GM21576 (cell line): ENCODE data around the gene SPATC1L.
"Not testable (repeated sequence)": the region's sequence is repeated elsewhere in the genome, so short reads cannot be mapped to it uniquely, and the experiment has no call there.

Source experiments
- ATAC-seq: cut with Tn5 transposase; IDR thresholded peaks from one replicate; pipeline ENCODE4 v1.9.1; 2021; ENCODE audit warnings: mild to moderate bottlenecking, moderate library complexity; ENCODE audit not compliant: unreplicated experiment

SPATC1L gene

GRCh38 chr21:46183910-46184624, at the start of gene SPATC1L:
TSS of gene SPATC1L (minus strand) at chr21:46184459. CDS start at chr21:46182816, 1,643 bp downstream.
- no peak for ATAC-seq

DNA sequence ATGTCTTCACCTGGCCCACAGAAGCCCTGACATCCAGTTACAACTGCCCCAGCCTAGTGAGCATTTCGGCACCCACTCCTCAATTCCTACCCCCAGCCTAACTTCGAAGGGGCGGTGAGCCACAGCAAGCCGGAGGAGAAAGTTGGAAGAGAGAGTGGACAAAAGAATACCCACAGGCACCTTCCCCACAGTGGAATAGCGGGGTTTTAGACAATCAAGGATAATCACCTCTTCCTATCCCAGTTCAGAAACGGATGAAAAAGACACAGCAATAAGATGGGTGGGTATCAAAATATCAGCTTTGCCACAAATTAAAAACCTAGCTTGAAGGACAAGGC, 45.6 kb upstream of the SPATC1L start:
- ATAC-seq: no peak

DNA sequence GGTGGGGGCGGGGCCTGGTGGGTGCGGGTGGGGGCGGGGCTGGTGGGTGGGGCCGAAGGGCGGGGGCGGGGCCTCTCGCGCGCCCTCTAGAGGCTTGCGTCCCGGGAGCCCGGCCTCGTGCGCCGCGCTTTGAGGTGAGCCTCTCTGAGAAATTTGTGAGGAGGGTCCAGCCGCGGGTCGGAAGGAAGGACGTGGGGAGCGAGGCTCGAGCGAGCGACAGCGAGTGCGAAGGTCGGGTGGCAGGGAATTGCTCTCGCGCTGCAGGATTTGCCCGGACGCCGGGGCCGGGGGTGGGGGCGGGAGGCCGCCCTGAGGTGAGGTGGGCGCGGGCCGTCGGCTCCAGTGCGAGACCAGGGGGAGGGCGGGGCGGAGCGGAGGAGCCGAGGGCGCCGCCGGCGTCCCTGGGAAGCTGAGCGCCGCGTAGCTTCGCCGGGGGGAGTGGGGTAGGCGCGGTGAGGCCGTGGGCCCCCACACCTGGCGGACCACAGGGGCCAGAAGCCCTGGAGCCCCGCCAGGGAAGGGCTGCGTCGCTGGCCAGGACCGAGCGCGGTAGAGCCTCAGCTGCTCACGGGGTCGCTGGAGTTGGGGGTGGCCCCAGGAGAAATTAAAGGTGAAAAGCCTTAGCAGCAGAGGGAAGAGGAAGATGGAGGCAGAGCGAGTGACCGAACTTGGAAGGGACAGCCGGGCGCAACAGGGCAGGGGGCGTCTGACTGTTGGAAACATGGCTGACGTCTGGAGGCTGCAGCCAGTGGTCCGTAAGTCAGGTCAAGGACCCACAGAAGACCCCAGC, 45.1 kb upstream of the SPATC1L start:
- ATAC-seq: peak; percentile 23

DNA sequence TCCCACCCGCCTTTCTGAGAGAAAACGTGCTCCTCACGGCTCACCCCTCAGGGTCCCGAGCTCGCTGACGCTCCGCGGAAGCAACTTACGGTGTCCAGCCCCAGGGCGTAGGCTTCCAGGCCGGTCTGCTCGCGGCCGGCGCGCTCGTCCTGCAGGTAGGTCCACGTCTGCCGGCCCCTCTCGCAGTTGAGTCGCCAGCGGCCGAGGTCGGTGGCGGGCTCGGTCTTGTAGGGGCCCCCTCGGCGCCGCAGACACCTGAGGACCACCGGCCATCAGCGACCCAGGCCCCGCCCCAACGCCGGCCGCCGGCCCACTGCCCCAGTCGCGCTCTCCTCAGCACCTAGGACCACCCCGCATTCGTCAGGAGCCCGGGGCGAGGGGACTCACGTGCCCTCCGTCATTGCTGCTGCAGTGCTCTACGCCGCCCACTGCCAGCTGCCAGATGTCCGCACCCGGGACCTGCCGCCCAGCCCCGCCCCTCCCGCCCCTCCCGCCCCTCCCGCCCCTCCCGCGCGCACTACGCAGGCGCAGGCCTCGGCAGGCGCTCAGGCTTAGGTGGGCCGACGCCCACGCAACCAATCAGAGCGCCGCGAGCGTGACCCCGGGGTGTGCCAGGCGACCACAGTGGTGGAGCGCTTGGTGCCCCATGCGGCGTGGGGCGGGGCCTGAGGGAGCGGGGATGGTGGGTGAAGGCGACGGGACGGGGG, 44.2 kb upstream of the SPATC1L start, which contains the start of gene LSS:
Gene LSS (minus strand): TSS at position 430 of the 707 bp plus-strand sequence. CDS start 29 bp downstream, at position 401.
- peak; percentile 79 for ATAC-seq

- ATAC-seq: no peak
Observed at GRCh38 chr21:46227811-46228344, 43.6 kb upstream of the SPATC1L start.

DNA sequence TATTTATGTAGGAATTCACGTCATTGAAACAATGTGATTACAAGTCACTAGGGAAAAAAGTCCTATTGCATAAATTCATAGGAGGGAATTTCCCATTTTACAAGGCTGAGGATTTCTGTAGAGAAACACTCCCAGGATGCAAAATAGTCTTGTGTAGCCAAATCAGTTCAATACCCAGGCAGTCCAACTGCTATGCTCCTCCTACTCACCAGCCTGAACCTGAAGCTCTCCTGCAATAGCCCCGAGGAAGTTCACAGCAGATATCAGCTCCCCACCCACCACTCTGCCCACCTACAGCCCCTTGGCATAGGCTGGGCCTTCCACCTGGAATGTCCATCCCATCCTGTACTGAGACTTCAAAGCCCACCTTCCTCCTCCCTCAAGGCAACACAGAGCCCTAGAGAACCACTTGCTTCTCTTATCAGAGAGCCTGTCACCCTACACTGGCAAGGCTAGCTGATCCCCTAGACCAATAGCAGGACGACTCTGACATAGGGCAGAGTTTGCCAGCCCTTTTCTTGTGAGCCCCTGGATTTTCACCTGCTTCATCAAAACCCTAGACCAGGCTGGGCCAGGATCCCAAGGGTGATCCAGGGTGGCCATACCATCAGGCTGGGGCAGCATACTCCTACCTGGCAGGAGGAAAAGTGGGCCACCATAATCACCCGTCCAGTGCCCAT, 42.8 kb upstream of the SPATC1L start:
- no peak for ATAC-seq

DNA sequence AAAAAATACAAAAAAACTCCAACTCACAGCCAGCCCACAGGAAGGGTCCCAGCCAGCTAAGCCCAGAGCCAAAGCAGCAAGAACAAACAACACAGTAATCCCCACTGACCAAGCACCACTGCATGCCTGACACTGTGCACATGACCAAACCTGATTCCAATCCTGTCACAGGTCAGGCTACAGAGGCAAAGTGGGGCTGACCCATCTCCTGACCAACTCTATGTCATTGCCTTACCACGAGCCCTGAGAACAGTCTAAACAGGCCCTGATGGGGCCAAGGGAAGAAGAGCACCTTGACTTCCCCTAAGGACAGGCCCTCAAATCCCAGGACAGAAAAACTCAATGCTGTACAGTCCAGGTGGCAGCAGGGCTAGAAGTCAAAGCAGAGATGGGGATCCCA, 41.9 kb upstream of the SPATC1L start:
- ATAC-seq: no peak

- ATAC-seq: not testable (repeated sequence)
Observed at GRCh38 chr21:46223661-46224060, 39.4 kb upstream of the SPATC1L start.

GRCh38 chr21:46223217-46223616, 39.0 kb upstream of the SPATC1L start:
- ATAC-seq: no peak

- no peak for ATAC-seq
Observed at GRCh38 chr21:46222436-46223116, 38.3 kb upstream of the SPATC1L start.

- no peak for ATAC-seq
Observed at GRCh38 chr21:46221664-46222435, 37.6 kb upstream of the SPATC1L start.

GRCh38 chr21:46220847-46221246, 36.6 kb upstream of the SPATC1L start:
- ATAC-seq: no peak

DNA sequence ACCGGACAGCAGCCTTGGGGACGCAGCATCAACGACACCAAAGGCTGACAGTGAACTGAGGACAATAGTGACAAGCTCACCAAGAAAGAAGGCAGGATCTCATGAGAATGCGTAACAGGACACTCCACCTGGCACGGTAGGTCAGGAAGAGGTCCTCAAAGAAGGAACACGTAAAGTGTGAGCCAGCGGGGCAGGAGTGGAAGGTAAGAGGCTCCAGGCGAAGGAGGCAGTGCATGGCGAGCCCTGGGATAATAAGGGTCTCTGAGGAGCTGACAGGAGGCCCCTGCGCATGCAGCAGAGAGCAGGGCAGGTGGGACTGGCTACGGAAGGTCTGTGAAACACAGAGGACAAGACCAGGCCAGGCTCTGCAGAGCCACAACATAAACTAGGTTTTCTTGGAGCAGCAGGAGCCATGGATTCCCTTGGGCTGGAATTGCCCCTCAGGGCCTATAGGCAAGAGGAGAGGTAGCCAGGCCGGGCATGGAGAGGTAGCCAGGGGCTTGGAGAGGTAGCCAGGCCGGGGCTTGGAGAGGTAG, 36.1 kb upstream of the SPATC1L start:
- ATAC-seq: no peak

DNA sequence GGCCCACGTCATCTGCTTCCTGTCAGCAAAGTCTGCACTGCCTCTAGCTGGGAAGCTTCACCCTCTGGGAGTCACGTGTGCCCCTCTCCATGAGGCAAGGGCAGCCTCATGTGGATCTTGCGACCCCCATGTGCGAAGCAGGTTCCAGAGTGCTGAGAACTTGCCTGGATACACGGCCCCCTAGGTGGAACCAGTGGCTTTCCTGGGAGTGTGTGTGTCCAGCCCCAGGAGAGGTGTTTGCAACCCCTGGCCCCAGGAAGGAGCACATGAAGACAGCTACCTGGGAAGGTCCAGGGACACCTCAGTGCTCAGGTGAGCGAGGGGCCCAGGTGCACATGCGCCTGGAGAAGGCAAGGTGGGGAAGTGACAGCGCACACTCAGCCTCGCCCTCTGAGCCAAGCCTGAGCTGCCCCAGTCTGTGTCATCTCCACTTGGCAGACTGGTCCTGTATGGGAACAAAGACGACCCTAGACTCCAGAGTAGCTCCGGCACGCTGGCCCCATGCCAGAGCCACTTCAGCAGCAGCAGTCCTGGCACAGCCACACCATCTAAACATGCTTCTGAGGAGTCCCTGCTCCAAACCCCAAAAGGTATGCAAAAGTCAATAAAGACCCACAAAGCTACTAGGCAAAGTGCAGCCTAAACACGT, 35.5 kb upstream of the SPATC1L start:
- ATAC-seq: no peak

- ATAC-seq: no peak
Observed at GRCh38 chr21:46218906-46219590, 34.8 kb upstream of the SPATC1L start.

DNA sequence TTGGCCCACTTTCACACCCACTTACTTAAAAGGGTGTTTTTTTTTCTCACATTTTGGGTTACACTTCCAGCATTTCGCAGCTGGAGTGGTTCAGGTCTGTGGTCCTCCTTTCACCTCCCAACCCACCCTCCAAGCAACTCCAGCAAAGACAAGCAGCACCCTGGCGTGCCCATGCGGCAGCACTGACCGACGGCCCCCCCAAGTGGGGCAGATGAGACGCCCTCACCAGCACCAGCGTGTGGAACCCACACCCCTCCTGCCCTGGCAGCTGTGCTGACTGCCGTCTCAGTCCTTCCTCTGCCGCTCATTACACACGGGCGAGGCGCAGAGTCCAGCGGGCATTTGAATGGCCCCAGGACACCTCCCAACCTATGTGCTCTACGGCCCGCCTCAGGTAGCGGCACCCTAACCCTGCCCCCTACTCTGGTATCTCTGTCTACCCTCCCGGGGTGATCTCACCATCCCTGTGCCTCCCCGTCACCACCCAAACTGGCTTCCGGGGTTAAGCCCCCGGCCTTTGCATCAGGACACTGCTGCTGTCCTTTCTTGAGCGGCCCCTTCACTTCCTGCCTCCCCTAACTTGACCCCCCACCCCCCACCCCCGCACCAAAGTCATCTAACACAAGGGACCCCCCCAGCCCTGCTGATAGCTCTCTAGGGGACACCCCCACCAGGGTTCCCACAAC, 33.4 kb upstream of the SPATC1L start:
- ATAC-seq: no peak

DNA sequence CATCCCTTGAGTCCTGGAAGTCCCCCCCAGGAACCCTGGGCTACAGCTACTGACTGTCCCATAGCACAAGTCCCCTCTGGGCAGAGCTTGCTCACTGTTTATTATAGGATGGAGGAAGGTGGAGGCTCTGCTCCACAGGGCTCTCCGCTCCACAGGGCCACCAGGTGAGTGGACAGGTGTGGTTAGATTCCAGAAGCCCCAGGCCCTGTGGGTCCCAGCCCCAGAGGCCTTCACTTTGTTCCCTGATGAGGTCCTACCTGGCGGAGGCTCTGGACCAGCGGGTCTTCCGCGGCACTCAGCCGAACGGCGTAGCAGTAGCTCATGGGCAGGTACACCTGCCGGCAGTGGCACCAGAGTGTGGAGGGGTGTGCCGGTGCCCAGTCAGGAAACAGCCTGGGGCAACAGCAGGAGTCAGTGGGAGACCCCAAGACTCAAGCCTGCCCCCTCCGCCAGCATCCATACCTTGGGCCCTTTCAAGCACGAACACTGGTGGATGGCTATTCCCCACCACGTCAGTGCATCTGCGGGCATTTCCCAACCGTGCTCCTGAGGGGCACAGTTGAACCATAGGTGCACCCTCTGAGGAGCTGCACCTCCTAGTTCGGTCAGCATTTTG, 32.0 kb upstream of the SPATC1L start:
- ATAC-seq: no peak
